GM12892 (cell line): ENCODE measurements around the gene RPAP3.

Experiments
- POLR2A ChIP-seq: IDR thresholded peaks from 2 replicates; pipeline ENCODE4 v1.6.1; 2011; ENCODE audit warnings: low read depth, low read length, control low read depth
- POLR2AphosphoS5 ChIP-seq: IDR thresholded peaks from 2 replicates; pipeline ENCODE4 v1.6.1; 2011; ENCODE audit warnings: low read depth, low read length, control low read depth
- TAF1 ChIP-seq: IDR thresholded peaks from 2 replicates; pipeline ENCODE4 v1.6.1; 2011; ENCODE audit warnings: low read depth, mild to moderate bottlenecking, control low read depth, low read length, borderline replicate concordance

- TF ChIP-seq POLR2AphosphoS5 (no peak), POLR2A (no peak), TAF1 (no peak)
These were observed 46.7 kb upstream of the RPAP3 start for GRCh38 chr12:47752552-47752951.
